ENCODE results near the gene TM4SF5. TPM values are rescaled to one million over a fixed set of nuclear protein-coding genes. Genes with fewer than 3 reads are reported as not detected.
A peak's percentile ranks its signal among the peaks of the same experiment; 100 is the strongest.

The TM4SF5 gene
- total RNA-seq, 2 donors from 2014 or later = not detected

GRCh38 chr17:4807605-4808377 is 36.1 kb downstream of the TM4SF5 start:
- peak overlapping the region; percentile 71 to 86 for H3K27ac ChIP-seq
- peak overlapping the region; percentile 87 to 93 for H3K4me3 ChIP-seq
- no peaks in the 10 kb centered on the region for H3K27me3 ChIP-seq
- no peaks in the 10 kb centered on the region for H3K9me3 ChIP-seq
- H3K4me1 ChIP-seq = peaks cover 0 to 22% of the 10 kb centered on the region in 2 donors
- H3K36me3 ChIP-seq = peaks cover 5% of the 10 kb centered on the region
- DNase-seq (ENCODE audit: low spot score) = no peak
- TF ChIP-seq, protein P1, sequence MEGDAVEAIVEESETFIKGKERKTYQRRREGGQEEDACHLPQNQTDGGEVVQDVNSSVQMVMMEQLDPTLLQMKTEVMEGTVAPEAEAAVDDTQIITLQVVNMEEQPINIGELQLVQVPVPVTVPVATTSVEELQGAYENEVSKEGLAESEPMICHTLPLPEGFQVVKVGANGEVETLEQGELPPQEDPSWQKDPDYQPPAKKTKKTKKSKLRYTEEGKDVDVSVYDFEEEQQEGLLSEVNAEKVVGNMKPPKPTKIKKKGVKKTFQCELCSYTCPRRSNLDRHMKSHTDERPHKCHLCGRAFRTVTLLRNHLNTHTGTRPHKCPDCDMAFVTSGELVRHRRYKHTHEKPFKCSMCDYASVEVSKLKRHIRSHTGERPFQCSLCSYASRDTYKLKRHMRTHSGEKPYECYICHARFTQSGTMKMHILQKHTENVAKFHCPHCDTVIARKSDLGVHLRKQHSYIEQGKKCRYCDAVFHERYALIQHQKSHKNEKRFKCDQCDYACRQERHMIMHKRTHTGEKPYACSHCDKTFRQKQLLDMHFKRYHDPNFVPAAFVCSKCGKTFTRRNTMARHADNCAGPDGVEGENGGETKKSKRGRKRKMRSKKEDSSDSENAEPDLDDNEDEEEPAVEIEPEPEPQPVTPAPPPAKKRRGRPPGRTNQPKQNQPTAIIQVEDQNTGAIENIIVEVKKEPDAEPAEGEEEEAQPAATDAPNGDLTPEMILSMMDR (IDR thresholded peaks at IDR 0.05) = no peak

DNA sequence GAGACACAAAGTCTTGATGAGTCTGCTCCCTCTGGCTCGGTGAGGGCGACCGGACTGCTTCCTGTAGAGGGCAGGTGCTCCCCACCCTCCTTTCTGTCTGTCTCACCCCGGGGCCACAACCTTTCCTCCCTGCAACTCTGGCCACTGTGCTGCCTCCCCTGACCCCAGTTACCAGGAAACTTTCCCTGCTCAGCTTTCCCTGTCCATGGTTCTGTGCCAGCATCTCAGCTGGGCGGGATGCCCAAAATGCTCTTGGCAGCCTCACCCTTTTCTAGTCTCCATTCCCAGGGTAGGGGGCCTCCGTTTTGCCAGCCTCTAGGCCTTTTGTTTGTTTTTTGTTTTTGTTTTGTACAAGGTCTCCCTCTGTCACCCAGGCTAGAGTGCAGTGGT is 36.7 kb downstream of the TM4SF5 start:
- Histone ChIP-seq H3K27ac (peak overlapping the region in 1 of 2 donors; percentile 19), H3K4me1 (peaks cover 0 to 25% of the 10 kb centered on the region in 2 donors), H3K27me3 (no peaks in the 10 kb centered on the region), H3K9me3 (no peaks in the 10 kb centered on the region), H3K4me3 (peak overlapping the region in 1 of 2 donors; percentile 93), H3K36me3 (peaks cover 5% of the 10 kb centered on the region)
- TF ChIP-seq, protein P1 (IDR thresholded peaks at IDR 0.05) = no peak
- no peak for DNase-seq (ENCODE audit: low spot score)

- TF ChIP-seq, protein P1 (IDR thresholded peaks at IDR 0.05) = no peak
- H3K4me3 ChIP-seq = no peak overlapping the region
- peaks cover 9% of the 10 kb centered on the region for H3K36me3 ChIP-seq
- no peaks in the 10 kb centered on the region for H3K9me3 ChIP-seq
- no peak overlapping the region for H3K27ac ChIP-seq
- H3K27me3 ChIP-seq = no peaks in the 10 kb centered on the region
- peaks cover 0 to 25% of the 10 kb centered on the region in 2 donors for H3K4me1 ChIP-seq
- DNase-seq (ENCODE audit: low spot score) = no peak
Observed at GRCh38 chr17:4810696-4811290, 39.1 kb downstream of the TM4SF5 start.

GRCh38 chr17:4811471-4811870 is 39.8 kb downstream of the TM4SF5 start:
- TF ChIP-seq, protein P1 (IDR thresholded peaks at IDR 0.05) = no peak
- H3K36me3 ChIP-seq = peaks cover 16% of the 10 kb centered on the region
- H3K27me3 ChIP-seq = no peaks in the 10 kb centered on the region
- no peaks in the 10 kb centered on the region for H3K9me3 ChIP-seq
- H3K27ac ChIP-seq = no peak overlapping the region
- DNase-seq (ENCODE audit: low spot score) = no peak
- H3K4me1 ChIP-seq = peaks cover 0 to 20% of the 10 kb centered on the region in 2 donors
- no peak overlapping the region for H3K4me3 ChIP-seq

GRCh38 chr17:4812690-4813089 is 41.0 kb downstream of the TM4SF5 start:
- Histone ChIP-seq H3K4me3 (no peak overlapping the region), H3K27ac (peak overlapping the region; percentile 61 to 64), H3K27me3 (no peaks in the 10 kb centered on the region), H3K36me3 (peaks cover 24% of the 10 kb centered on the region), H3K4me1 (peaks cover 0 to 14% of the 10 kb centered on the region in 2 donors), H3K9me3 (no peaks in the 10 kb centered on the region)
- DNase-seq (ENCODE audit: low spot score) = no peak
- TF ChIP-seq, protein P1 (IDR thresholded peaks at IDR 0.05) = no peak
